ENCODE data around the gene CD3E. TPM values are rescaled to one million over a fixed set of nuclear protein-coding genes. Genes with fewer than 3 reads are reported as not detected.

CD3E gene
- total RNA-seq, 1 donor from 2014 or later: not detected

GRCh38 chr11:118314988-118315411 lies 10.5 kb downstream of the CD3E start:
- H3K4me1 Mint-ChIP-seq (ENCODE audit: low read depth): peaks cover 27% of the 10 kb centered on the region
- no peaks in the 10 kb centered on the region for H3K9me3 Mint-ChIP-seq (ENCODE audit: low read depth)
- peak overlapping the region; percentile 93 for H3K27ac Mint-ChIP-seq
- DNase-seq (ENCODE audit: low spot score, unreplicated experiment): no peak
- peak overlapping the region; percentile 32 for H3K4me3 Mint-ChIP-seq (ENCODE audit: low read depth)
- TF ChIP-seq, protein P1, sequence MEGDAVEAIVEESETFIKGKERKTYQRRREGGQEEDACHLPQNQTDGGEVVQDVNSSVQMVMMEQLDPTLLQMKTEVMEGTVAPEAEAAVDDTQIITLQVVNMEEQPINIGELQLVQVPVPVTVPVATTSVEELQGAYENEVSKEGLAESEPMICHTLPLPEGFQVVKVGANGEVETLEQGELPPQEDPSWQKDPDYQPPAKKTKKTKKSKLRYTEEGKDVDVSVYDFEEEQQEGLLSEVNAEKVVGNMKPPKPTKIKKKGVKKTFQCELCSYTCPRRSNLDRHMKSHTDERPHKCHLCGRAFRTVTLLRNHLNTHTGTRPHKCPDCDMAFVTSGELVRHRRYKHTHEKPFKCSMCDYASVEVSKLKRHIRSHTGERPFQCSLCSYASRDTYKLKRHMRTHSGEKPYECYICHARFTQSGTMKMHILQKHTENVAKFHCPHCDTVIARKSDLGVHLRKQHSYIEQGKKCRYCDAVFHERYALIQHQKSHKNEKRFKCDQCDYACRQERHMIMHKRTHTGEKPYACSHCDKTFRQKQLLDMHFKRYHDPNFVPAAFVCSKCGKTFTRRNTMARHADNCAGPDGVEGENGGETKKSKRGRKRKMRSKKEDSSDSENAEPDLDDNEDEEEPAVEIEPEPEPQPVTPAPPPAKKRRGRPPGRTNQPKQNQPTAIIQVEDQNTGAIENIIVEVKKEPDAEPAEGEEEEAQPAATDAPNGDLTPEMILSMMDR (IDR thresholded peaks at IDR 0.05; ENCODE audit: unreplicated experiment): no peak
- H3K36me3 Mint-ChIP-seq (ENCODE audit: insufficient read depth): no peaks in the 10 kb centered on the region
- H3K27me3 Mint-ChIP-seq: peaks cover 22% of the 10 kb centered on the region

DNA sequence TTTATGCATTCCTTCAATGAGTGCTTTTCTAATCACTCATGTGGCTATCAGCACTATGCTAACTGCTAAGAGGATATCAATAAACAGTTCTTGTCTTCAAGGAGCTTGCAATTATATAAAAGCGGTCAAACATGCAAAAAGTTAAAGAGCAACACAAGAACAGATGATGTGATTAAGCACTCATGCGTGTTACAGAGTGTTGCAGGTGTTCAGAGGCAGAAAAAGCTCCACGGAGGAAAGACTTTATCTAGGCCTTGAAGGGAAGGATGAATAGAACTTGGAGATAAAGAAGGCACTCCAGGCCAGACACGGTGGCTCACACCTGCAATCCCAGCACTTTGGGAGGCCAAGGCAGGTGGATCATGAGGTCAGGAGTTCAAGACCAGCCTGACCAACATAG lies 13.6 kb downstream of the CD3E start:
- H3K27me3 Mint-ChIP-seq: peaks cover 14% of the 10 kb centered on the region
- no peak overlapping the region for H3K27ac Mint-ChIP-seq
- no peaks in the 10 kb centered on the region for H3K36me3 Mint-ChIP-seq (ENCODE audit: insufficient read depth)
- TF ChIP-seq, protein P1 (IDR thresholded peaks at IDR 0.05; ENCODE audit: unreplicated experiment): no peak
- peaks cover 37% of the 10 kb centered on the region for H3K4me1 Mint-ChIP-seq (ENCODE audit: low read depth)
- DNase-seq (ENCODE audit: low spot score, unreplicated experiment): no peak
- no peak overlapping the region for H3K4me3 Mint-ChIP-seq (ENCODE audit: low read depth)
- no peaks in the 10 kb centered on the region for H3K9me3 Mint-ChIP-seq (ENCODE audit: low read depth)

- H3K36me3 Mint-ChIP-seq (ENCODE audit: insufficient read depth): no peaks in the 10 kb centered on the region
- TF ChIP-seq, protein P1 (IDR thresholded peaks at IDR 0.05; ENCODE audit: unreplicated experiment): no peak
- peaks cover 11% of the 10 kb centered on the region for H3K27me3 Mint-ChIP-seq
- H3K27ac Mint-ChIP-seq: no peak overlapping the region
- peaks cover 2% of the 10 kb centered on the region for H3K9me3 Mint-ChIP-seq (ENCODE audit: low read depth)
- H3K4me3 Mint-ChIP-seq (ENCODE audit: low read depth): no peak overlapping the region
- peaks cover 35% of the 10 kb centered on the region for H3K4me1 Mint-ChIP-seq (ENCODE audit: low read depth)
- no peak for DNase-seq (ENCODE audit: low spot score, unreplicated experiment)
These were observed 14.2 kb downstream of the CD3E start for GRCh38 chr11:118318581-118319336.

DNA sequence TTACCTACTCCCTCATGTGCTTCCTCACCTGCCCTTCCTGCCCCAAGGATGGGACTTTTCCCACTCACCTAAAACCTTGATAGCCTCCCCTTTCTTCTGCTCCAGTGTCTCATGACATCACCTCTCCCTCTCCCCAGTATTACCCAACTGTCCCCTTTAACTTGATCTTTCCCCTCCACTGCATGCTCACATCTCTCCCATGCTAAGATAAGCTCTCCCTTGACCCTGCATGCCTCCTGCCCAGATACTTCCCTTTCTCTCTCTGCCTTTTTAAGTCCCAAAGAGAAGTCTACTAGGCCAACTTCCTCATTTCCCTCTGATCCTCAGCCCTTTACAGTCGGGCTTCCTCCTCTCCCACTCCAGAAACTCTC lies 14.8 kb downstream of the CD3E start:
- Mint-ChIP-seq H3K4me3 (ENCODE audit: low read depth) (no peak overlapping the region), H3K4me1 (ENCODE audit: low read depth) (peaks cover 29% of the 10 kb centered on the region), H3K9me3 (ENCODE audit: low read depth) (peaks cover 2% of the 10 kb centered on the region), H3K27me3 (peaks cover 11% of the 10 kb centered on the region), H3K36me3 (ENCODE audit: insufficient read depth) (no peaks in the 10 kb centered on the region), H3K27ac (no peak overlapping the region)
- TF ChIP-seq, protein P1 (IDR thresholded peaks at IDR 0.05; ENCODE audit: unreplicated experiment): no peak
- no peak for DNase-seq (ENCODE audit: low spot score, unreplicated experiment)

DNA sequence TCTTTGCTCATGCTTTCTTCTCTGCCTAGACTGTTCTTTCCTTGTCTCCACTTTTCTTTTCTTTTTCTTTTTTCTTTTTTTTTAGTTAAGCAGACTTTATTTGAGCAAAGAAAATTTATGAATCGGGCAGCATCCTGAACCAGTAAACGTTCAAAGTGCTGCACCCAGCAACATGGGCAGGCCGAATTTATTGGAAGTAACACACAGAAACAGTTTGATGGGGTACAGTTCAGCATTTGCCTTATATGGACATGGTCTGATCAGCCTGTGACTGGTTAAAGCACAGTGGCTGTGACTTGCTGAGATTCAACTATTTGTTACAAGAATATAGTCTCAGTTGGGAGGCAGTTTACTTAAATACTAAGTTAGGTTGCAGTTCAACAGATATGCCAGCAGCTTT lies 16.0 kb downstream of the CD3E start:
- TF ChIP-seq, protein P1 (IDR thresholded peaks at IDR 0.05; ENCODE audit: unreplicated experiment): no peak

More for the DNA sequence above, 16.0 kb downstream of the CD3E start:
- DNase-seq (ENCODE audit: low spot score, unreplicated experiment): no peak
- Mint-ChIP-seq H3K4me3 (ENCODE audit: low read depth) (no peak overlapping the region), H3K27me3 (peaks cover 11% of the 10 kb centered on the region), H3K9me3 (ENCODE audit: low read depth) (peaks cover 2% of the 10 kb centered on the region), H3K36me3 (ENCODE audit: insufficient read depth) (no peaks in the 10 kb centered on the region), H3K4me1 (ENCODE audit: low read depth) (peaks cover 21% of the 10 kb centered on the region), H3K27ac (no peak overlapping the region)
